GM12878 (cell line): Measurements from ENCODE around the gene TMEM235. TPM values are rescaled to one million over a fixed set of nuclear protein-coding genes. Genes with fewer than 3 reads are reported as not detected.
A peak's percentile ranks its signal among the peaks of the same experiment; 100 is the strongest.

Experiments used
- EZH2 ChIP-seq: IDR thresholded peaks from 2 replicates; pipeline ENCODE4 v1.6.1; 2012; ENCODE audit warnings: low read depth, mild to moderate bottlenecking, control low read depth, inconsistent platforms, low read length, borderline replicate concordance; ENCODE audit not compliant: control insufficient read depth
- FOS ChIP-seq: IDR thresholded peaks from 3 replicates; pipeline ENCODE4 v1.6.1; 2011; ENCODE audit warnings: borderline replicate concordance; ENCODE audit not compliant: insufficient read length; ENCODE audit errors: extremely low read depth
- FOXK2 ChIP-seq: fragments of 450-650 bp; IDR thresholded peaks from 2 replicates; pipeline ENCODE4 v1.6.1; 2017; ENCODE audit warnings: mild to moderate bottlenecking, moderate library complexity
- HDAC2 ChIP-seq: fragments of 200-600 bp; sonication (generic); IDR thresholded peaks from 2 replicates; pipeline ENCODE4 v1.6.1; 2017
- MTA3 ChIP-seq: IDR thresholded peaks from 2 replicates; pipeline ENCODE4 v1.6.1; 2012; ENCODE audit warnings: low read length, inconsistent platforms, borderline replicate concordance
- MYB ChIP-seq: fragments of 150-350 bp; IDR thresholded peaks from 2 replicates; pipeline ENCODE4 v1.6.1; 2014; ENCODE audit warnings: mild to moderate bottlenecking, low read depth, low read length, borderline replicate concordance
- PAX5 ChIP-seq: IDR thresholded peaks from 2 replicates; pipeline ENCODE4 v1.6.1; 2011; ENCODE audit warnings: low read depth, low read length, borderline replicate concordance
- SMC3 ChIP-seq: IDR thresholded peaks from 2 replicates; pipeline ENCODE4 v1.6.1; 2011; ENCODE audit warnings: low read length, improper control_type of control experiment, borderline replicate concordance
- SPI1 ChIP-seq: IDR thresholded peaks from 2 replicates; pipeline ENCODE4 v1.6.1; 2011; ENCODE audit warnings: low read depth, mild to moderate bottlenecking, low read length, moderate library complexity, borderline replicate concordance; ENCODE audit not compliant: insufficient read depth
- TCF7 ChIP-seq: IDR thresholded peaks from 2 replicates; pipeline ENCODE4 v1.6.1; 2014; ENCODE audit warnings: antibody characterized with exemption, borderline replicate concordance
- WRNIP1 ChIP-seq: IDR thresholded peaks from 2 replicates; pipeline ENCODE4 v1.6.1; 2011; ENCODE audit warnings: low read depth, low read length, improper control_type of control experiment, borderline replicate concordance
- ZBED1 ChIP-seq: IDR thresholded peaks from 2 replicates; pipeline ENCODE4 v1.6.1; 2016; ENCODE audit warnings: borderline replicate concordance
- ZNF622 ChIP-seq: fragments of 450-650 bp; IDR thresholded peaks from 2 replicates; pipeline ENCODE4 v1.6.1; 2017; ENCODE audit warnings: mild to moderate bottlenecking, inconsistent platforms
- ZZZ3 ChIP-seq: IDR thresholded peaks from 2 replicates; pipeline ENCODE4 v1.6.1; 2011; ENCODE audit warnings: low read depth; ENCODE audit not compliant: control insufficient read depth, insufficient read length
- polyA plus RNA-seq, 11 experiments: library from polyadenylated mRNA; depleted of rRNA in 4 of 11; unstranded in 6 of 11; stranded (reverse) in 5 of 11; fragments of >200 nt; fragmentation: Nextera tagmentation in 4 of 11; fragmentation: Illumina TruSeq in 1 of 11; extraction: Ambion mirVana in 4 of 11; extraction: Trizol in 1 of 11; gene quantifications; 1 replicate in 1 of 11; 2 replicates in 10 of 11; pipeline versions ENCODE4 v1.2.1 to v1.2.3, GENCODE V29; 2011 to 2016; ENCODE audit warnings: inconsistent platforms in 2 of 11, missing spikeins in 2 of 11, low read depth in 1 of 11
- total RNA-seq, 4 experiments: library from RNA; depleted of rRNA in 3 of 4; stranded (reverse); fragments of >200 nt in 3 of 4; fragmentation: Illumina TruSeq in 1 of 4; extraction: Trizol in 1 of 4; gene quantifications; 2 replicates each; pipeline versions ENCODE4 v1.2.1 to v1.2.3, GENCODE V29; 2013 to 2021
- TF ChIP-seq, protein P1 (sequence below): fragments of 150-350 bp; IDR thresholded peaks from 2 replicates; pipeline ENCODE4 v1.6.1; 2016; ENCODE audit warnings: low read depth, low read length
- TF ChIP-seq, protein P2 (sequence below): fragments of 450-650 bp; IDR thresholded peaks from 2 replicates; pipeline ENCODE4 v1.6.1; 2017; ENCODE audit warnings: antibody characterized with exemption, mild to moderate bottlenecking, moderate library complexity
- TF ChIP-seq, protein P3 (sequence below): fragments of 450-650 bp; IDR thresholded peaks from 2 replicates; pipeline ENCODE4 v1.6.1; 2018; ENCODE audit warnings: borderline replicate concordance, mild to moderate bottlenecking; ENCODE audit not compliant: partially characterized antibody
- TF ChIP-seq, protein P4 (sequence below): fragments of 450-650 bp; IDR thresholded peaks from 2 replicates; pipeline ENCODE4 v1.6.1; 2014; ENCODE audit warnings: mild to moderate bottlenecking
- TF ChIP-seq, protein P5 (sequence below): IDR thresholded peaks from 2 replicates; pipeline ENCODE4 v1.6.1; 2011; ENCODE audit warnings: borderline replicate concordance, low read depth, mild to moderate bottlenecking, moderate library complexity, low read length; ENCODE audit not compliant: insufficient read depth, poor library complexity, severe bottlenecking

The TMEM235 gene
- total and polyA plus RNA-seq, 10 of the 15 experiments (the other 5 are each of a cell fraction or from before 2014, with no cell fraction given) = not detected

DNA sequence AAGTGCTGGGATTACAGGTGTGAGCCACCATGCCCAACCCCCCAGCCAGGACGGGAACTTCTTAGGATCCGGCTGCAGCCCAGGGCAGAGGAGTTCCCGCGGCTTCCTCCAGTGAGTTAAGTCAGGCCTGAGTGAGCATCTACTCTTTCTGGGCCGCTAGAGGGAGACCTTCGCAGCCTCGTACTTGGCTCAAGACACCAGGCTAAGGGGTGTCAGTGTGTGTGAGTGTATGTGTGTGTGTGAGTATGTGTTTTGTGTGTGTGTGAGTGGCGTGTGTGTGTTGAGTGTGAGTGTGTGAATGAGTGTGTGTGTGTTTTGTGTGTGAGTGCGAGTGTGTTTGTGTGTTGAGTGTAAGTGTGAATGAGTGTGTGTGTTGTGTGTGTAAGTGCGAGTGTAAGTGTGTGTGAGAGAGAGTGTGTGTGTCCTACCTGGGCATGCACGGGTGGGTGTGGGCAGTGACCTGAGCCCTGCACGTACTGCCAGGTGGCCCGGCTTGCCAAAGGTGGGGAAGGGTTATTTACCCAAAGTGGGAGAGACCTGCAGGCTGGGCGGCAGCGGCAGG lies 58.5 kb downstream of the TMEM235 start (continued):
- TF ChIP-seq, protein P1, sequence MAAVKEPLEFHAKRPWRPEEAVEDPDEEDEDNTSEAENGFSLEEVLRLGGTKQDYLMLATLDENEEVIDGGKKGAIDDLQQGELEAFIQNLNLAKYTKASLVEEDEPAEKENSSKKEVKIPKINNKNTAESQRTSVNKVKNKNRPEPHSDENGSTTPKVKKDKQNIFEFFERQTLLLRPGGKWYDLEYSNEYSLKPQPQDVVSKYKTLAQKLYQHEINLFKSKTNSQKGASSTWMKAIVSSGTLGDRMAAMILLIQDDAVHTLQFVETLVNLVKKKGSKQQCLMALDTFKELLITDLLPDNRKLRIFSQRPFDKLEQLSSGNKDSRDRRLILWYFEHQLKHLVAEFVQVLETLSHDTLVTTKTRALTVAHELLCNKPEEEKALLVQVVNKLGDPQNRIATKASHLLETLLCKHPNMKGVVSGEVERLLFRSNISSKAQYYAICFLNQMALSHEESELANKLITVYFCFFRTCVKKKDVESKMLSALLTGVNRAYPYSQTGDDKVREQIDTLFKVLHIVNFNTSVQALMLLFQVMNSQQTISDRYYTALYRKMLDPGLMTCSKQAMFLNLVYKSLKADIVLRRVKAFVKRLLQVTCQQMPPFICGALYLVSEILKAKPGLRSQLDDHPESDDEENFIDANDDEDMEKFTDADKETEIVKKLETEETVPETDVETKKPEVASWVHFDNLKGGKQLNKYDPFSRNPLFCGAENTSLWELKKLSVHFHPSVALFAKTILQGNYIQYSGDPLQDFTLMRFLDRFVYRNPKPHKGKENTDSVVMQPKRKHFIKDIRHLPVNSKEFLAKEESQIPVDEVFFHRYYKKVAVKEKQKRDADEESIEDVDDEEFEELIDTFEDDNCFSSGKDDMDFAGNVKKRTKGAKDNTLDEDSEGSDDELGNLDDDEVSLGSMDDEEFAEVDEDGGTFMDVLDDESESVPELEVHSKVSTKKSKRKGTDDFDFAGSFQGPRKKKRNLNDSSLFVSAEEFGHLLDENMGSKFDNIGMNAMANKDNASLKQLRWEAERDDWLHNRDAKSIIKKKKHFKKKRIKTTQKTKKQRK = no peak
- TF ChIP-seq SMC3 (peak; percentile 89), EZH2 (no peak), ZNF622 (no peak), HDAC2 (no peak), ZZZ3 (no peak), FOS (no peak), ZBED1 (no peak), SPI1 (no peak), FOXK2 (no peak), MTA3 (no peak), WRNIP1 (no peak), TCF7 (no peak), PAX5 (peak; percentile 99), MYB (no peak)
- TF ChIP-seq, protein P2, sequence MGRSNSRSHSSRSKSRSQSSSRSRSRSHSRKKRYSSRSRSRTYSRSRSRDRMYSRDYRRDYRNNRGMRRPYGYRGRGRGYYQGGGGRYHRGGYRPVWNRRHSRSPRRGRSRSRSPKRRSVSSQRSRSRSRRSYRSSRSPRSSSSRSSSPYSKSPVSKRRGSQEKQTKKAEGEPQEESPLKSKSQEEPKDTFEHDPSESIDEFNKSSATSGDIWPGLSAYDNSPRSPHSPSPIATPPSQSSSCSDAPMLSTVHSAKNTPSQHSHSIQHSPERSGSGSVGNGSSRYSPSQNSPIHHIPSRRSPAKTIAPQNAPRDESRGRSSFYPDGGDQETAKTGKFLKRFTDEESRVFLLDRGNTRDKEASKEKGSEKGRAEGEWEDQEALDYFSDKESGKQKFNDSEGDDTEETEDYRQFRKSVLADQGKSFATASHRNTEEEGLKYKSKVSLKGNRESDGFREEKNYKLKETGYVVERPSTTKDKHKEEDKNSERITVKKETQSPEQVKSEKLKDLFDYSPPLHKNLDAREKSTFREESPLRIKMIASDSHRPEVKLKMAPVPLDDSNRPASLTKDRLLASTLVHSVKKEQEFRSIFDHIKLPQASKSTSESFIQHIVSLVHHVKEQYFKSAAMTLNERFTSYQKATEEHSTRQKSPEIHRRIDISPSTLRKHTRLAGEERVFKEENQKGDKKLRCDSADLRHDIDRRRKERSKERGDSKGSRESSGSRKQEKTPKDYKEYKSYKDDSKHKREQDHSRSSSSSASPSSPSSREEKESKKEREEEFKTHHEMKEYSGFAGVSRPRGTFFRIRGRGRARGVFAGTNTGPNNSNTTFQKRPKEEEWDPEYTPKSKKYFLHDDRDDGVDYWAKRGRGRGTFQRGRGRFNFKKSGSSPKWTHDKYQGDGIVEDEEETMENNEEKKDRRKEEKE = no peak
- TF ChIP-seq, protein P3, sequence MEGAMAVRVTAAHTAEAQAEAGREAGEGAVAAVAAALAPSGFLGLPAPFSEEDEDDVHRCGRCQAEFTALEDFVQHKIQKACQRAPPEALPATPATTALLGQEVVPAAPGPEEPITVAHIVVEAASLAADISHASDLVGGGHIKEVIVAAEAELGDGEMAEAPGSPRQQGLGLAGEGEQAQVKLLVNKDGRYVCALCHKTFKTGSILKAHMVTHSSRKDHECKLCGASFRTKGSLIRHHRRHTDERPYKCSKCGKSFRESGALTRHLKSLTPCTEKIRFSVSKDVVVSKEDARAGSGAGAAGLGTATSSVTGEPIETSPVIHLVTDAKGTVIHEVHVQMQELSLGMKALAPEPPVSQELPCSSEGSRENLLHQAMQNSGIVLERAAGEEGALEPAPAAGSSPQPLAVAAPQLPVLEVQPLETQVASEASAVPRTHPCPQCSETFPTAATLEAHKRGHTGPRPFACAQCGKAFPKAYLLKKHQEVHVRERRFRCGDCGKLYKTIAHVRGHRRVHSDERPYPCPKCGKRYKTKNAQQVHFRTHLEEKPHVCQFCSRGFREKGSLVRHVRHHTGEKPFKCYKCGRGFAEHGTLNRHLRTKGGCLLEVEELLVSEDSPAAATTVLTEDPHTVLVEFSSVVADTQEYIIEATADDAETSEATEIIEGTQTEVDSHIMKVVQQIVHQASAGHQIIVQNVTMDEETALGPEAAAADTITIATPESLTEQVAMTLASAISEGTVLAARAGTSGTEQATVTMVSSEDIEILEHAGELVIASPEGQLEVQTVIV = peak; percentile 28
- TF ChIP-seq, protein P4, sequence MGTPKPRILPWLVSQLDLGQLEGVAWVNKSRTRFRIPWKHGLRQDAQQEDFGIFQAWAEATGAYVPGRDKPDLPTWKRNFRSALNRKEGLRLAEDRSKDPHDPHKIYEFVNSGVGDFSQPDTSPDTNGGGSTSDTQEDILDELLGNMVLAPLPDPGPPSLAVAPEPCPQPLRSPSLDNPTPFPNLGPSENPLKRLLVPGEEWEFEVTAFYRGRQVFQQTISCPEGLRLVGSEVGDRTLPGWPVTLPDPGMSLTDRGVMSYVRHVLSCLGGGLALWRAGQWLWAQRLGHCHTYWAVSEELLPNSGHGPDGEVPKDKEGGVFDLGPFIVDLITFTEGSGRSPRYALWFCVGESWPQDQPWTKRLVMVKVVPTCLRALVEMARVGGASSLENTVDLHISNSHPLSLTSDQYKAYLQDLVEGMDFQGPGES = 0 out of 2 replicates have a peak, but pooled peaks have one; percentile 26
- TF ChIP-seq, protein P5, sequence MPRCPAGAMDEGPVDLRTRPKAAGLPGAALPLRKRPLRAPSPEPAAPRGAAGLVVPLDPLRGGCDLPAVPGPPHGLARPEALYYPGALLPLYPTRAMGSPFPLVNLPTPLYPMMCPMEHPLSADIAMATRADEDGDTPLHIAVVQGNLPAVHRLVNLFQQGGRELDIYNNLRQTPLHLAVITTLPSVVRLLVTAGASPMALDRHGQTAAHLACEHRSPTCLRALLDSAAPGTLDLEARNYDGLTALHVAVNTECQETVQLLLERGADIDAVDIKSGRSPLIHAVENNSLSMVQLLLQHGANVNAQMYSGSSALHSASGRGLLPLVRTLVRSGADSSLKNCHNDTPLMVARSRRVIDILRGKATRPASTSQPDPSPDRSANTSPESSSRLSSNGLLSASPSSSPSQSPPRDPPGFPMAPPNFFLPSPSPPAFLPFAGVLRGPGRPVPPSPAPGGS = no peak
